NCI-H1694 treated with DMSO at 0.1 percent for 48 hours (cell line): Measurements from ENCODE around the gene CASZ1.

ENCODE experiments used
- DNase-seq: peaks from one replicate; lab custom pipeline; 2025; lab: John Stamatoyannopoulos, UW

Gene CASZ1

DNA sequence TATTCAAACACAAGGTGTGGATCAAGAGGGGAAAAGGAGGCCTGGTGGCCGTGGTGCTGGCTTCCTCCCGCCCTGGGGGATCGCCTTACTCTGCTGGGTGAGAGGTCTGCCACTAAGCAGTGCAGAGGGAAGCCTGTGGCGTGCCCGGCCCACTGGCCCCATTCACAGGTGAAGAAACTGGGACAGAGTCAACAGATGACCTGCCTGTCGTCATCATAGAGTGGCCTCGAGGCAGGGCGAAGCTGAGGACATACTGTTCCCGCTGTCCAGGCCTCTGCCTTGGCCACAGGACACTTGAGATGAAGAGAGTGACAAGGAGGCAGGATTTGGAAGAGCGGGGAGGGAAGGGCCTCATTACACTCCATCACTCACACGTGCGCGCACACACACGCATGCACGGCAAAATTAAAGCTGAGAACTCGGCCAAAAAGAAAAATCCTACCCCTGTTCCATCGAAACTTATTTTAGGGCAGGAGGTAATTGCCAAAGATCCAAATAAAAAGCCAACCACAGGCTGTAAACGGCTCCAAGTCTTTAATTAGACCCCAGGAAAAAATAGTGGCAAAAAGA lies 50.5 kb downstream of the CASZ1 start:
- DNase-seq, result no peak

DNA sequence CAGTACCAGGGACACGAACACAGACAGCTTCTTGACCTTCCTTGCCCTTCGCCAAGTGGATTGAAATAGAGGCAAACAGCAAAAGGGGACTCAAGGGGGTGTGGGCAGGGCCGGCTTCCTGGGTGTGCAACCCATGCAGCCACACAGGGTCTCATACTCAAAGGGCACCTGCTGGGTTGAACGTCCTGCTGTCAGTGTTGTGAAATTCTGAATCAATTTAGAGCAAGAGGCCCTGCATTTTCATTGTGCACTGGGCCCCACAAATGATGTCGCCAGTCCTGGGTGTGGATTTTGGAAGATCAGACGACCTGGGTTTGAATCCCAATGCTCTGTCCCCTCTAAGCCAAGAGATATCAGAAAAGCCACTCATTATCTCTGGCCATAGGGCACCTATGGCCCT lies 51.1 kb downstream of the CASZ1 start:
- no peak for DNase-seq

DNA sequence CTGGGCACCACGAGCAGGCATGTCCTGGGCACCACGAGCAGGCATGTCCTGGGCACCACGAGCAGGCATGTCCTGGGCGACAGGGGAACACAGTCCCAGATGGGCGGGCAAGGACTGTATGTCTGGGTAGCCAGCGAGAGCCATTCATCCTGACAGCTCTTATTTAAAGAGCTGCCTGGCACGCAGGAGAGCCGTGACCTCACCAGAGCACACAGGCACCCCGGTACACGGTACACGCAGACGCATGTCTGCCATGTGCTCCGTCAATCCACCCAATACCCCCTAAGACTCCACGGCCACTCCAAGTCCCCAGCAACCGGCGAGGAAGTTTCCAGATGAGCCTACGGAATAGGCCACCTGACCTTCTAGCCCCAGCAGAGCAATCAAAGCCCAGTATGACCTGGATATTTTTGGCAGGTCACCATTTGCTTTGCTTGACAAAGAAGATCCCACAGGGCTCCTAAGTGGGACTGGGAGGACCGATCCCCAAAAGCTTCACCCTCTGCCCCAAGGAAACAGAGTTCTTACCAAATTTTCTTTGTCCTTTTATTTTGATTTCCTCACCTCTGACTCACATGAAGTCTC lies 51.7 kb downstream of the CASZ1 start:
- no peak for DNase-seq

DNA sequence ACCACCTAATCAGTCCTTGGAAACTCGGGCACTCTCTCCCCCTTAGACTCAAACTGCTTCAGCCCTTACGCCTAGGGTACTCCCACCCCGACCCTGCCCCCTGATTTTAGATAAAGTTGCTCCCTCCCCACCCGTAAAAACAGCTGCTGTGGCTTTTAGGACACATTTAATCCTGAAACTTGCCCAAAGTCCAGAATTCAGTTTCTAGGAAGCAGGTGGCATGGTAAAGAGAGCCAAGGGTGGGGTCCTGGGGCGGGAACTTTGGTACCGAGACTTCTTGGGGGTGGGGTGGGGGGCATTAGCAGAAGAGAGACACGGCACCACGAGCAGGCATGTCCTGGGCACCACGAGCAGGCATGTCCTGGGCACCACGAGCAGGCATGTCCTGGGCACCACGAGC lies 52.4 kb downstream of the CASZ1 start:
- no peak for DNase-seq

DNA sequence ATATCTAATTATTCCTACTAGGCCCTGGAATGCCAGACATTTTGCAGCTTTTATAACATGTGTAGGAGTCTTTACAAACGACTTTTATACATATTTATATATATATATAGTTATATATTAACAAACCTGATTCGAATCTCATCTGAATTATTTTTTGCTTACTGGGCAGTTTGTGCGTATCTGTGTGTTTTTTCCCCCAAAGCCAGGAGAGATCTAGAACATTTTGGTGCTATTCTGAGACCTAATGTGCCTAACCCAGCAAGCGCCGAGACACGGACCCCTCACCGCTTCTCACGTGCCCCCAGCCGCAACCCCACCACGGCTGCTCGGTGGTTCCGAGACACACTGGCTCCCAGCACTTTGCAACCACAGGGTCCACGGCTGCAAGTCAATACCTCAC lies 54.8 kb downstream of the CASZ1 start:
- DNase-seq, result no peak

DNA sequence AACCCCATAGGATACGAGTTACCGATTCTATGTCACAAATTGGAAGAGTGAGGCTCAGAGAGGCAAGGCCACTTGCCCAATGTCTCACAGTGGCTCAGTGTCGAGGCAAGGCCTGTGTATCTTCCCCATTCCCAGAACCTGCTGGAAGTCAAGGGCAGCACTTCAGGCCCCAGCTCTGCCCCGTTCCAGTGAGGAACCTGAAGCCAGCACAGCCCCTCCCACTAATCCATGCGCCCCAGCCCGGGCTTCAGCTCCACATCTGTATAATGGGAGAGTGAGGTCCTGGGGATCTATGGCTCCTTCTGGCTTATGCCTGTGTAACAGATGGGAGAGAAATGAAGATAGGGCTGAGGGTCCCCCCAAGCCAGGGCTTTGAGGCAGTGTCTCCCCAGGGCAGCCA lies 56.3 kb downstream of the CASZ1 start:
- DNase-seq, result no peak

DNA sequence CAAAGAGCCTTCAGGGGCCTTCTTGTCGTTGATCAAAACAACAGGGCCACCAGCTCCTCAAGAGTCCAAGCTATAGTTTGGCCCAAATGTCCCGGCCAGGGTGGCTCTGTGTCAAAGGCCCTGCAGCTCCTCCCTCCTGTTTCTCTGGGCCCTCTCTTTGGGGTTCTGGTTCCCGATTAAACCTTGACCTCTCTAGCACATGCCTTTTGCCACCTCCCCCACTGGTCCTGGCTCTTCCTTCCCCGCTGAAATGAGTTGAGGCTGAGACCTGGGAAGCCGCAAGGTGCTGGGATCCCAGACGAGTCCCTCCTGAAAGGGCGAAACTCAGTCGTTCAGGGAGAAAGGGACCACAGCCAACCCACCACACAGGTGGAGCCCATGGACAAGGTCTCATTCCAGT lies 56.9 kb downstream of the CASZ1 start:
- no peak for DNase-seq

DNA sequence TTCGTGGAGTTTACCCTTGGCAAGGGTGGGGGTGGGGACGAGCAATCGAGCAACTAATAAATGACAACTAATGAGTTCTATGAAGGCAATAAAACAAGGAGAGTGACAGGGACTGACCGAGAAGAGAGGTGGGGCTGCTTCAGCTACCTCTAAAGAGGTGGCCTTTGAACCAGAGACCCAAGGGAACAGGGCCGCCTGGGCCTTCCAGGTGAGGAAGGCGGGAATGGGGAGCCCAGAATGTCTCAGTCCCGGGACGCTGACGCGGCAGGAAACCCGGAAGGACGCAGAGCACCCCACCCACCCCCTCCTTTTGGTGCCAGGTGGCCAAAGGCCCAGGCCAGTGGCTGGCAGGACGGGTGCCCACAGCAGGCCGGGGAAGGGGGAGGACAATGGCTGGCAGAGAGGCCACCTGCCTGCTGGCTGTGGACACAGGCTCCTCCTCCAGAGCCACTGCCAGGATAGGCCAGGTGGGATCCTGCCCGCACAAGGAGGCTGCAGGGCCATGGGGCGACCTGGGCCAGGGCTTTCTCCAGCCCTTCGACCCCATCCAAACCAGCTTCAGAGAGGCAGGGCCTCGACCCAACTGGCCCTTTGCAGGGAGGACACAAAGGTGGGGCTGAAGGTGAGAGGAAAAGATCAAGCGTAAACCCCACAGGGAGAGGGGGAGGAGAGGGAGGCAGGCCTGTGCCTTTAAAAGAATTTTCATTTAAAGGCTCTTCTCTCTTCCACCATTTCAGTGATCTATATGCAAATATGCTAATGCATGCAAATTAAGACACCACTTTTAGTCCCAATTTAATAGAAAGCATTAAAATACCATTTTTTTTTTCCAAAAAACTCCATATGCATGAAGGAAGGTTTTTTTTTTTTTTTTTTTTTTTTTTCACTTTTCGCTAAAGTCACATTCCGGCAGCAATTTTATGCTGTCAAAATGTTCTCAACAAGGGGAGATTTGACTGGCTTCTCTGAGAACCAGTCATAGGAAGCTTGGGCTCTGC lies 58.1 kb downstream of the CASZ1 start:
- DNase-seq, result no peak

DNA sequence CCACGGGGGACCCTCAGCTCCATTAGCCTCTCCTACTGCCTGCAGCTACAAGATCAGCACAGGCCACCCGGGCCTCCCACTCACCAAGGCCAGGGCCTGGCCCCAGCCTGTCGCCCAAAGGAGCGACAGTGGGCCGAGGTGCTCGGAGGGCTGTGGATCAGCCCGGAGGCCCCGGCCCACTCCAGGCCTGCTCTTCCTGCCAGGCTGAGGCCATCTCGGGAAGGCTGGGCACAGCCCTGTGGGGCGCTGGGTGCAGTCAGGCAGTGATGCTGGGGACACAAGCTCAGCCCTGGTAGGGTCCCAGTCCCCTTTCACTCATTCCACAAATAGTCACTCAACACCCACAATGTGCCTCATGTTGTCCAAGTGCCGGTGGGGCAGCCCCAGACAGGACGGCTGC lies 58.8 kb downstream of the CASZ1 start:
- peak; percentile 27 for DNase-seq

DNA sequence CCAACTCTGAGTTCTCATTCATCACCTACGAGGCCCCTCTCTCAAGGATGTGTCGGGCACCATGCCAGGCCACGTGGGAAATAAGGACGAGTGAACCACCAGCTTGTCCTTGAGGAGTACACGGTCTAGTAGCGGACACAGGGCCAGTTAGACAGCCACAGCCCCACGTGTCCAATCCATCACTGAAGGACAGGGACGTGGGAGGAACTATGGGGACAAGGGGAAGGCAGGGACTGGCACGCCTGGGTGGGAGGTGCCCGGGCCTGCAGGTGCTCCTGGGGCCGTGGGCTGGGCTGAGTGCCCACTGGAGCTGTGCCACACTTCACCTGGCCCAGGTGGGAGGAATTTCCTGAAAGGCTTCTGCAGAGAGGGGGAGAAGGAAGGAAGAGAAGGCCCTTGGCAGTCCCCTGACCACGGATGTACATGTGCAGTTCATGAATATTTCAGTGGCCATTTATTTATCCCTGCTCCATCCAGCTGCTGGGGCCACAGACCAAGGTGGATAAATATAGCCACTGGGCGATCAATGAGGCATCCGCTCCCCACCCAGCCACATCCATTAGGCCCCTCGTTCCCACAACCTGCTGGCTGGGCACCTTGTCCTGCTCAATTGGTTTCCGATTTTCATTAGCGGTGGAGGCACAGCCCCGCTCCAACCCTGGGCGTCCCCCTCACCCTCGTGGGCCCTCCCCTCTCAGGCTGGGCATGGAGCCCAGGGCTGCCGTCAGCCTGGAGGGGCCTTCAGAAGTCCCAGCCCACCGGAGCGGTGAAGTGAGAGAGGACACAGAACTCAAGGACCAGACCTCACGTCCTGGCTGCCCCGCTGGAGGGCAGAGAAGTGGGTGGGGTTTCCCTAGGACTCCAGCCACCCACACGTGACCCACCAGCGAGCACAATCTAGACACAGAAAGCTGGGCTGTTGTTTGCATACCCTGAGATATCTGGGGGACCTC lies 59.5 kb downstream of the CASZ1 start:
- DNase-seq, result no peak

DNA sequence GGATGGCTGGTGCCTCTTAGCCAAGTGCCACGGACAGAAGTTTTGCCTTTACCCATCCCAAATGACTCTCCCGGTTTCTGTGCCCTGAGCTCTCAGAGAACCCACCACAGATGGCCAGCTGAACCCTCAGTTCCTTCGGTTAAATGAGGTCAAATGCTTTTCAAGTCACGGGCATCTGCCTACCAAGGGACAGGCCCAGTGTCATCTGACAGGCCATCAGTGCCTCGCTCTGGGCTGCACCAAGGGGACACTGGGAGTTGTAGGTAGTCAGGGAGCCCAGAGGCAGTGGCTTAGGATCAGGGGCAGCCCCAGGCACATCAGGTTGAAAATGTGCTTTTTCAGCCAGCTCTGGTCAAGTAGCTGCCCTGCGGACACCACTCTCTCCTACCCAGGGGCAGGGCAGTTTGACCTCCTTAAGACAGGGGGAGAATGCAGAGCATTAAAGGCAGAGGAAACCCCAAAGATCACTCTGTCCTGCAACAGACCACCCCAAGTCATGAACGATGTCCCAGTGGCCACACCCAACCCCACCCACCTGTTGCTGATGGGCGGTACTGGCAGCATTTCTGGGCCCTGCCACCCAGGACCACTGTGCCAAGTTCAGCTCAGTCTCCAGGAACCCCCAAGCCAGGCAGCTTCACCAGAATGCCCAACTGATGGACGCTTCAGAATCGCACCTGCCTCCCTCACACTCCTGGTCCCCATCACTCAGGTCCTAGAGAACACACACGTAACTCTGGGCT lies 60.7 kb downstream of the CASZ1 start:
- DNase-seq, result no peak

DNA sequence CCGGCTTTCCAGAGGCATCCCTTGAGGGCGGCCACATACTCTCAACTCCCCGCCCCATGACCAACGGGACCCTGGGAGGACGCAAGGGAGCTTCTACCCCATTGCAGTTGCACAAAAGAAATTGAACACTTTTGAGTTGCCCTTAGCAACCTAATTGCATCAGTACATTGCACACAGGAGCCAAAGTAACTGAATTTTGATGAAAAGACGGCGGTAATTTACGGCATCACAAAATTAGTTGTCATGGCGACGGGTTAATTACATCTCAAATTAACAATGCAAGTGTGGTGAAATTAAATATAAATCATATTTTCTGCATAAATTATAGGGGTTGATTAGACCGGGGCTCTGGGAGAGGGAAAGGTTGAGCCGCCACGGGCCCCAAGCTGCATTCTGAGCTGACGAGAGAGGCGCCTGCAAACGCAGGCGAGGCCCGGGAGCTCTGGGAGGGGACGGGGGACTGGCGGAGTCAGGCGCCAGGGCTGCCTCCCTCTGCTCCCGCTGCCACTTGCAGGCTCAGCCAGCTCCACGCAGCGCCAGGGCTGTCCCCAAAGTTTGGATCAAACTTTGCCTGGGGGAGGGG lies 61.4 kb downstream of the CASZ1 start:
- no peak for DNase-seq

DNA sequence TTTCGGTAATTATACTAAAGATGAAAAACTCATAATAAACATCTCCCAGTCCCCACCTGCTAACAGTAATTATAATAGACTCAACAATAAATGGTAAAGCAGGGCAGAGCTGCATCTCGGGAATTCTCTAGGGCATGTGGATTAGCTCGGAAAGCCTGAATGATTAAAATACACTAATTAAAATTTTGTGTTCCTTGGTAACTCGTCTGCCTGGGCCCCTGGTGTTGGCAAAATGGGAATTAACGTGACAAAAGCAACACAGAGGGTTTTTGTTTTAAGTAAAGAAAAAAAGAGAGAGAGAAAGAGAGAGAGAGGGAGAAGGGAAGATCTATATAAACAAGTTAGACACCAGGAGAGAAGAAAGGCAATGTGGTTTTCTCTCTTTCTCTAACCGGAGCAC lies 62.1 kb downstream of the CASZ1 start:
- DNase-seq, result no peak

DNA sequence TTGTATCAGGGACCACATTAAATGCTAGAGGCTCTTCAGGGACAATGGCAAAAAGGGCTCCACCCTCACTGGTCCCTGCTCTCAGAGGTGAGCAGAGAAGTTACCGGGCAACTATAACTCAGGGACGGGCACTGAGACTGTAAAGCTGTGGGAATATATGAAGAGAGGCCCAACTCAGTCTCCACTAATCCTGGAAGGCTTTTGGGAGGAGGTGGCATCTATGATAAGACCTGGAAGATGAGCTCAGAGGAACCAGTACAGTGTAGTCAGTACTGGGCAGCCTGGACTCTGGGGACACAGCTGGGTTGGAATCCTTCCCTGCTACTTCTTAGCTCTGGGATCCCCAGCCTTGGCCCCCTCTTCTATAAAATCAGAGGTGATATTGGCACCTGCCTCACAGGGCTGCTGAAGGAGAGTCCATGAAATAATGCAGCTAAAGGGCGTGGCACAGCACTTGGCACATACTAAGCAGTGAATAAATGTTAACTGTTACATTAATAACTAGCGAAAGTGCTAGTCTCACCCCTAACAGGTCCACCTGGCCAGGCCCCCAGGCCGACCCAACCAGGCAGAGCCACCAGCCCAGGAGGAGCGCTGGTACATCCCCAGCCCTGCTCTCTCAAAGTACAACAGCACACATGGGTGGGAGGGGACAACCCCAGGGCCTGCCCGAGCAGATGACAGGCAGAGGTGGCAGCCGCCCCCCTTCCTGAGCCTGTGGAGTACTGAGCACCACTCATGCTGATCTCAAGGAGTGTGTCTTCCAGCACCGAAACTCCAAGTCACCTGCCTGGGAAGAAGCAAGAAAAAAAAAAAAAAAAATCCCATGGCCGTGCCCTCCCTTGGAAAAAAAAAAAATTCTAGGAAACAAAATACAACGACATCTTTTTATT lies 62.7 kb downstream of the CASZ1 start:
- DNase-seq, result peak; percentile 27

DNA sequence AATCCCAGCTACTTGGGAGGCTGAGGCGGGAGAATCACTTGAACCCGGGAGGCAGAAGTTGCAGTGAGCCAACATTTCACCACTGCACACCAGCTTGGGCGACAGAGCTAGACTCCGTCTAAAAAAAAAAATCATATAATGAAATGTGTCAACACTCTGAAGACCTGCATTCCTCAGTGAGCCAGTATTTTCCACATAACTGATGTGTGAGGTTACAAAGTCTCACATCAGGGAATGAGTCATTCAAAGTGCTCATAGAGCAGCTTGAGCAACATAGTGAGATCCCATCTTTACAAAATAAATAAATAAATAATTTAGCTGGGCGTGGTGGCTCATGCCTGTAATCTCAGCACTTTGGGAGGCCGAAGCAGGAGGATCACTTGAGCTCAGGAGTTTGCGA lies 65.5 kb downstream of the CASZ1 start:
- no peak for DNase-seq

DNA sequence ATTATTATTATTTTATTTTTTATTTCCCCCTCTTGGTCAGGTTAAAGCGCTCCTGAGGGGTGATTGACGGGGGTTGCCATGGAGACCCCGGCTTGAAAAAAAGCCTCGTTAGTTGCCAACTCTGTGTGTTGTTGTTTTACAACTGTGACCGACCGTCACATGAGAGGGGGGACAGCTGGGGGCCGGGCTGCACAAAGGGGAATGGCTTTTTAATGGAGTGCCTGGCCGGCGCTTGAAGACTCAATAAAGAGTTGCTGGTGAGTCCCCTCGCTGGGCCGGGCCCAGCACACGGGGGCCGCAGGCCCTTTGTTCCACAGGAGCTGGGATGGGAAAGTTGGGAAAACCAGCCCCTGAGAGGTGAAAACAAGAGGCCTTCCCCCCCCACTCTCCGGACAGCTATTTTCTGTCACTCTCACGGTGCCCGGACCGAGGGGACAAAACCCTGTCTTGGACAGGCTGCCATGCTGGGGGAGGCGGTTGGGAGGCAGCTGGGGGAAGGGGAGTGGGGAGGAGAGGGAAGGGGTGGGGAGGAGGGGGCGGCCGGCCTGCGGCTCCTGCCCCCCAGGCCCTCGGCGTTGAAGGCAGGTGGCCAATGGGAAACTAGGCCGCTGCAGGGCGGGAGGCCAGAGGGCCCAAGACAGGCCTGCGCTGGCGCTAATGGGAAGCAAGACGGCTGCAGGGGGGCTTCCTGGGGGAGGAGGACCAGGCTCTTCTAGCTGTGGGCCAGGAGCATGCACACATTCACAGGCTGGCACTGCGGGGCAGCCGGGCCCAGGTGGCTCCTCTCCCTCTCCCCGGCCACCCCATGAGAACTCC lies 67.6 kb downstream of the CASZ1 start:
- DNase-seq, result no peak

DNA sequence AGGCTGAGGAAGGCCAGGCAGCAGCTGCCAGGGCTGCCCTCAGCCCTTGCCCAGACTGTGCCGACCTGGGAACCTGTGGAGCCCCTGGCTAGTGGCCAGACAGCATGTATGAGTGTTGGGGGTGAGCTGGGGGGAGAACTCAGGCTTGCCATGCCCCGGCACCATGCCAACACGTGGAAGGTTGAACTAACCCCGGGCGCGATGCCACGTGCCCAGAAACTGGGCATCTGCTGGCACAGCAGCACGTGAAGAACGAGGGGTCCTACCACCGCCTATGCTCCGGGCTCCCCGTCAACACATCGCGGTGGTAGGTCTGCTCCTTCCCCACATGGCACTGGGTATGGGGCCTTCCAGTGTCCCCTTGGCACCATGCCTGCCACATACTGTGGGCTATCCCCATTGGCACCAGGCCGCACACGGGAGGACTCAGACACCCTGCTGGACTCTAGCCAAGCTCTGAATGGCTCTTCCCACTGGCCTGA lies 68.7 kb downstream of the CASZ1 start:
- DNase-seq, result no peak

DNA sequence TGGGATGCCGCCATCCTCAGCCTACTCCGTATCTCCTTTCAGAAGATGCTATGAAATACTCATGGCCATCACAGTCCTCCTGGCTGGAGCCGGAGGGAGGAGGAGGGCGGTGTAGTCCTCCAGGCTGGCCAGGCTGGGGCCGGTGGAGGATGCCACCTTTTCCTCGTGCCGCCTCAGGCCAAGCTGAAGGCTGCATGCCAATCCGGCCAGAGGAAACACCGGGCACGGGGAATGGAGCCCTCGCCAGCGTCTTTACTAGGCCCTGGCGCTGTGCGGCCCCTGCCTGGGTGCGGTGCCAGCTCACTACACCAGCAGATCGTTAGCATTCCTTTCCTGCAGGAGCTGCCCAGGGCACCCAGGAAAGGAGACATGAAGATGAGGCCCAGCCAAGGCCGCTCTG lies 70.1 kb downstream of the CASZ1 start:
- DNase-seq, result no peak
